CD4-positive, alpha-beta T cell (primary cell): ENCODE results near the gene ZNF302. TPM values are rescaled to one million over a fixed set of nuclear protein-coding genes. Genes with fewer than 3 reads are reported as not detected.

Experiments used
- ATAC-seq: fragments of 200-7000 bp; cut with Tn5 transposase; one replicate; pipeline ENCODE4 v1.10.0; 2022; ENCODE audit warnings: mild to moderate bottlenecking; ENCODE audit not compliant: poor library complexity
- CTCF ChIA-PET: fragments of 350-600 bp; sonication (Branson Sonifier 250); formaldehyde crosslinking; loops from one replicate; lab custom pipeline; 2021; ENCODE audit warnings: antibody characterized with exemption, inconsistent platforms; lab: Charles Lee
- POLR2A ChIA-PET: fragments of 350-600 bp; sonication (Branson Sonifier 250); formaldehyde crosslinking; loops from one replicate; lab custom pipeline; 2021; ENCODE audit warnings: antibody characterized with exemption, inconsistent platforms; lab: Charles Lee
- DNase-seq, 14 experiments: peaks; one replicate each; pipeline ENCODE4 v3.0.0-alpha.2; 2013 to 2020; ENCODE audit warnings: mixed read lengths in 2 of 14
- H3K27ac ChIP-seq, 2 donors: one replicate each; pipeline versions ENCODE4 v1.5.1 to v1.7.0; 2013; ENCODE audit warnings: low read length in 2 of 2, low read depth in 1 of 2, mild to moderate bottlenecking in 1 of 2
- H3K27me3 ChIP-seq, 2 experiments: 1 replicate in 1 of 2; 2 replicates in 1 of 2; pipeline versions ENCODE4 v1.6.1 to v1.7.0; 2013; ENCODE audit warnings: low read length in 2 of 2, control low read depth in 1 of 2, mild to moderate bottlenecking in 1 of 2, moderate library complexity in 1 of 2; ENCODE audit not compliant: insufficient read depth in 2 of 2, control insufficient read depth in 1 of 2
- H3K36me3 ChIP-seq: one replicate; pipeline ENCODE4 v1.6.1; 2013; ENCODE audit warnings: low read length, control low read depth; ENCODE audit not compliant: insufficient read depth
- H3K4me1 ChIP-seq: one replicate; pipeline ENCODE4 v1.6.1; 2013; ENCODE audit warnings: low read length, control low read depth; ENCODE audit not compliant: insufficient read depth
- H3K4me3 ChIP-seq: one replicate; pipeline ENCODE4 v1.5.1; 2013; ENCODE audit warnings: mild to moderate bottlenecking, low read length, moderate library complexity
- H3K9me3 ChIP-seq, 2 experiments: 1 replicate in 1 of 2; 2 replicates in 1 of 2; pipeline versions ENCODE4 v1.6.1 to v1.7.0; 2013; ENCODE audit warnings: low read length in 2 of 2, mild to moderate bottlenecking in 2 of 2, control low read depth in 1 of 2, moderate library complexity in 1 of 2; ENCODE audit not compliant: control insufficient read depth in 1 of 2, insufficient read depth in 1 of 2
- H3K27ac Mint-ChIP-seq: one replicate; pipeline ENCODE4 v1.8.0; 2020; ENCODE audit warnings: mixed read lengths
- H3K27me3 Mint-ChIP-seq: one replicate; pipeline ENCODE4 v1.8.0; 2021; ENCODE audit warnings: mixed read lengths
- H3K36me3 Mint-ChIP-seq: one replicate; pipeline ENCODE4 v1.8.0; 2021; ENCODE audit warnings: low read depth, mixed read lengths
- H3K4me1 Mint-ChIP-seq: one replicate; pipeline ENCODE4 v1.8.0; 2021; ENCODE audit warnings: low read depth, mixed read lengths
- H3K4me3 Mint-ChIP-seq: one replicate; pipeline ENCODE4 v1.8.0; 2020; ENCODE audit warnings: mild to moderate bottlenecking, mixed read lengths
- H3K9me3 Mint-ChIP-seq: one replicate; pipeline ENCODE4 v1.8.0; 2020; ENCODE audit warnings: mixed read lengths
- intact Hi-C, 2 experiments: fragments of 100-400 bp; cut with DNase I in 1 of 2; cut with micrococcal nuclease in 1 of 2; formaldehyde crosslinking; loops; one replicate each; pipeline versions ENCODE4 v1.15.1 to v1.9.0; 2023 to 2025; cut with DNase I, micrococcal nuclease
- total RNA-seq, 174 experiments: library from RNA in 2 of 174; stranded (reverse) in 2 of 174; gene quantifications; one replicate each; pipeline ENCODE4 v1.2.3 and lab custom pipeline; 2021 to 2026
- TF ChIP-seq, protein P1 (sequence below): fragments of 200-600 bp; IDR thresholded peaks from one replicate; pipeline ENCODE4 v1.8.0; 2022; ENCODE audit warnings: antibody characterized with exemption, mild to moderate bottlenecking

ZNF302 gene
- total RNA-seq, 2 experiments from 2014 or later: 12.2 to 12.9 TPM

GRCh38 chr19:34734537-34735103, 57.1 kb downstream of the ZNF302 start:
- no peaks in the 10 kb centered on the region for H3K27me3 ChIP-seq
- TF ChIP-seq, protein P1, sequence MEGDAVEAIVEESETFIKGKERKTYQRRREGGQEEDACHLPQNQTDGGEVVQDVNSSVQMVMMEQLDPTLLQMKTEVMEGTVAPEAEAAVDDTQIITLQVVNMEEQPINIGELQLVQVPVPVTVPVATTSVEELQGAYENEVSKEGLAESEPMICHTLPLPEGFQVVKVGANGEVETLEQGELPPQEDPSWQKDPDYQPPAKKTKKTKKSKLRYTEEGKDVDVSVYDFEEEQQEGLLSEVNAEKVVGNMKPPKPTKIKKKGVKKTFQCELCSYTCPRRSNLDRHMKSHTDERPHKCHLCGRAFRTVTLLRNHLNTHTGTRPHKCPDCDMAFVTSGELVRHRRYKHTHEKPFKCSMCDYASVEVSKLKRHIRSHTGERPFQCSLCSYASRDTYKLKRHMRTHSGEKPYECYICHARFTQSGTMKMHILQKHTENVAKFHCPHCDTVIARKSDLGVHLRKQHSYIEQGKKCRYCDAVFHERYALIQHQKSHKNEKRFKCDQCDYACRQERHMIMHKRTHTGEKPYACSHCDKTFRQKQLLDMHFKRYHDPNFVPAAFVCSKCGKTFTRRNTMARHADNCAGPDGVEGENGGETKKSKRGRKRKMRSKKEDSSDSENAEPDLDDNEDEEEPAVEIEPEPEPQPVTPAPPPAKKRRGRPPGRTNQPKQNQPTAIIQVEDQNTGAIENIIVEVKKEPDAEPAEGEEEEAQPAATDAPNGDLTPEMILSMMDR: no peak
- H3K36me3 ChIP-seq: peaks cover 26% of the 10 kb centered on the region
- H3K27ac ChIP-seq: peak overlapping the region; percentile 91
- CTCF ChIA-PET: no interaction called here
- peak overlapping the region; percentile 92 for H3K27ac Mint-ChIP-seq
- intact Hi-C loops: loop anchor here (1.0 to 5.0 kb wide), 5 partner anchors 38 to 278 kb away; partner anchors contain the start of genes ZNF599 (in 2 of the 2), SCGB2B2 (in 1 of the 2) and ZNF302 (in 1 of the 2)
- H3K4me3 Mint-ChIP-seq: peak overlapping the region; percentile 96
- POLR2A ChIA-PET: interaction anchor here (0.6 to 0.7 kb wide), 2 partner anchors 126 to 192 kb away, joined by 3 to 4 read pairs; partner anchors contain the start of gene ZNF30
- H3K4me1 Mint-ChIP-seq: peaks cover 34% of the 10 kb centered on the region
- H3K9me3 Mint-ChIP-seq: peaks cover 9% of the 10 kb centered on the region
- DNase-seq: peak in 4 of 14 experiments; percentile 50 to 88 (median 80)
- no peak for ATAC-seq
- H3K4me3 ChIP-seq: peak overlapping the region; percentile 85
- H3K36me3 Mint-ChIP-seq: peaks cover 62% of the 10 kb centered on the region
- H3K9me3 ChIP-seq: peaks cover 6 to 11% of the 10 kb centered on the region in 2 experiments
- peaks cover 28% of the 10 kb centered on the region for H3K4me1 ChIP-seq
- no peaks in the 10 kb centered on the region for H3K27me3 Mint-ChIP-seq

Other genes starting within 250 kb of the ZNF302 start
- gene UBA2, start 249.3 kb upstream of the ZNF302 start, total RNA-seq: 10 to 100 TPM; 44.9 to 57.3 TPM
- gene WTIP, start 195.9 kb upstream of the ZNF302 start, total RNA-seq: under 1 TPM; 0.16 to 0.17 TPM
- under 1 TPM; 0.30 to 0.42 TPM for gene SCGB2B2, start 519 bp upstream of the ZNF302 start, total RNA-seq
- 1 to 10 TPM; 2.0 to 2.9 TPM for gene ZNF181, start 56.6 kb downstream of the ZNF302 start, total RNA-seq
- 1 to 10 TPM; 2.0 to 2.9 TPM for gene ZNF599, start 95.5 kb downstream of the ZNF302 start, total RNA-seq
- 1 to 10 TPM in 1 of 2 experiments, under 1 TPM in 1; 0.84 to 1.1 TPM for gene ZNF30, start 249.2 kb downstream of the ZNF302 start, total RNA-seq